SK-N-MC (cell line): Measurements from ENCODE around the gene FANK1.

Source experiments
- DNase-seq: peaks from one replicate; pipeline ENCODE4 v3.0.0-alpha.2; 2011; ENCODE audit warnings: low read depth, low spot score
- H3K27ac ChIP-seq: fragments of 200-600 bp; sonication (generic); 2 replicates; pipeline ENCODE4 v1.5.1; 2016; ENCODE audit warnings: mixed run types
- H3K36me3 ChIP-seq: fragments of 200-600 bp; sonication (generic); 2 replicates; pipeline ENCODE4 v1.6.1; 2017; ENCODE audit warnings: antibody characterized with exemption, low read length, mixed read lengths; ENCODE audit not compliant: insufficient read depth
- H3K4me3 ChIP-seq: fragments of 200-600 bp; sonication (generic); 2 replicates; pipeline ENCODE4 v1.5.1; 2016
- H3K9ac ChIP-seq: fragments of 200-600 bp; sonication (generic); 2 replicates; pipeline ENCODE4 v1.8.0; 2017; ENCODE audit warnings: mixed run types, mixed read lengths; ENCODE audit not compliant: insufficient read length
- H3K9me3 ChIP-seq: fragments of 200-600 bp; sonication (generic); 2 replicates; pipeline ENCODE4 v1.6.1; 2017; ENCODE audit warnings: low read depth, mild to moderate bottlenecking, antibody characterized with exemption, low read length, moderate library complexity, mixed read lengths
- EZH2 ChIP-seq: fragments of 200-600 bp; sonication (generic); IDR thresholded peaks from one replicate; pipeline ENCODE4 v1.6.1; 2017; ENCODE audit warnings: antibody characterized with exemption
- FOXP2 ChIP-seq: optimal IDR thresholded peaks from 2 replicates; pipeline ENCODE3; 2011; ENCODE audit warnings: mild to moderate bottlenecking, moderate library complexity; ENCODE audit not compliant: insufficient read depth; ENCODE audit errors: extremely low read length, control extremely low read depth
- POLR2AphosphoS5 ChIP-seq: IDR thresholded peaks from 2 replicates; pipeline ENCODE4 v1.6.1; 2012; ENCODE audit warnings: mild to moderate bottlenecking, low read depth, low read length, borderline replicate concordance

The FANK1 gene

DNA sequence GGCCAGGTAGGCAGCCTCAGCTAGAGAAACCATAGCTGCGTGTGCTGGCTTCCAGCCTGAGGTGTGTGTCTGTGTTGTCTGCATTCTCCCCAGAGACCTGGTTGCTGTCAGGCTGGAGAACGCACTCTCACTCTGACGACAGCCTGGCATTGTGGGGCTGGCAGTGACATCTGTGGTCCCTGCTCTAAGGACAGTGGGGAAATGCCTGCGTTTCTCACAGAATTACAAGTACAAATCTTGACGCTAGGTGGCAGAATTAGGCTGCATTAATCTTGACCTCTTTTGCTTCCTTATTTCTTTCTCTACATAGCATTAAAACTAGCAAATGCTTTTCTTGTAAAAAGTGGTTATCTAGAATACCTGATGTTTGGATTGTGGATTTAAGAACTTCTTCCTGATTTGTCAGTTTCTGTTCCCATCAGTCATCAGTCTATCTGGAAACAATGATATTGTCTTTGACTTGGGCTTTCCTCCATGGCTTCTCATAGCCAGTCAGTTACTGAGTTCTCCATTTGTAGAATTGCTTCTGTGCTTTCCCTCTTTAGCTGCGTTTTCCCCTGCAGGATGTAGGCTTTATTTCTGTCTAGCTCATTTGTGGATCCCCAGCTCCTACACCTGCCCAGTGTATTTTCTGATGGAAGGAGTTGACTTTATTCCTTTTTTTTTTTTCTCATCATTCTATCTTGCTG is 86.0 kb downstream of the FANK1 start:
- no peak for TF ChIP-seq FOXP2
- TF ChIP-seq POLR2AphosphoS5, result no peak
- no peak for TF ChIP-seq EZH2
- Histone ChIP-seq H3K36me3 (no peaks in the 10 kb centered on the region), H3K9me3 (no peaks in the 10 kb centered on the region), H3K4me3 (no peak overlapping the region), H3K27ac (no peak overlapping the region), H3K9ac (no peak overlapping the region)
- DNase-seq, result peak; percentile 10

DNA sequence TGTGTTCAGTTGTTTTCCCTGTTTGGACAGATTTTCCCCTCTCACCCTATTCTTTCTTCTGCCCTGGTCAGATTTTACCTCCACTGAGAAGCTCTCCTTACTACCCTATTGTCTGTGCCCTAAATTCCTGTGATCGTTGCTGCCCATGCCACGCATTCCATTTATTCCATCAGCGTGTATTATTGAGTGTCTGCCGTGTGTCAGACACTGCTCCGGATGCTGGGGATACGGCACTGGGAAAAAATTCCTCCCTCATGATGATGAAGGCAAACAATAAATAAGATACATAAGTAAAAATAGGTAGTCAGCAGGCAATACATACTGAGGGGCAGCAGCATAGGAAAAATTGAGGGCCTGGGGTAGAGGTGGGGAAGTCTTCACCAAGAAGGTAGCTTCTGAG is 86.8 kb downstream of the FANK1 start:
- H3K27ac ChIP-seq, result no peak overlapping the region
- TF ChIP-seq EZH2 (no peak), POLR2AphosphoS5 (no peak), FOXP2 (no peak)
- no peaks in the 10 kb centered on the region for H3K9me3 ChIP-seq
- no peak overlapping the region for H3K4me3 ChIP-seq
- no peak for DNase-seq
- no peak overlapping the region for H3K9ac ChIP-seq
- no peaks in the 10 kb centered on the region for H3K36me3 ChIP-seq

DNA sequence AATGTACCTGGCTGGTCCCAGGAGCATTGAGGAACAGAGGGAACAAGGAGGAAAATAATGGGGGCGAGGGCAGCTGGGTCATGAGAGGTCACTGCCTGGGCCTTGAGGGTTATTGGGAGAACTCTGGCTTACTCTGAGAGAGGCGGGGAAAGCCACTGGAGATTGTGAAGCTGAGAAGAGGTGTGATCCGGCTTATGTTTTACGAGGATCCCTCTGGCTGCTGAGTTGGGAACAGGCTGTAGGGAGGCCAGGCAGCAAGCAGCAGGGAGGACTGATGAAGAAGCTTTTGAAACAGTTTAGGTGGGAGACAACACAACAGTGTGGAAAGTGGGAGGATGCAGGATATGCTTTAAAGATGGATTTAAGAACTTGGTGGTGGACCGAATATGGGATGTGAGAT is 87.3 kb downstream of the FANK1 start:
- no peak overlapping the region for H3K27ac ChIP-seq
- no peak overlapping the region for H3K4me3 ChIP-seq
- DNase-seq, result no peak
- H3K9ac ChIP-seq, result no peak overlapping the region
- H3K9me3 ChIP-seq, result no peaks in the 10 kb centered on the region
- TF ChIP-seq EZH2 (no peak), POLR2AphosphoS5 (no peak), FOXP2 (no peak)
- no peaks in the 10 kb centered on the region for H3K36me3 ChIP-seq

- Histone ChIP-seq H3K9ac (no peak overlapping the region), H3K27ac (no peak overlapping the region), H3K4me3 (no peak overlapping the region), H3K9me3 (no peaks in the 10 kb centered on the region), H3K36me3 (no peaks in the 10 kb centered on the region)
- TF ChIP-seq POLR2AphosphoS5 (no peak), EZH2 (no peak), FOXP2 (no peak)
- no peak for DNase-seq
These were observed 88.0 kb downstream of the FANK1 start for GRCh38 chr10:125984346-125984745.

DNA sequence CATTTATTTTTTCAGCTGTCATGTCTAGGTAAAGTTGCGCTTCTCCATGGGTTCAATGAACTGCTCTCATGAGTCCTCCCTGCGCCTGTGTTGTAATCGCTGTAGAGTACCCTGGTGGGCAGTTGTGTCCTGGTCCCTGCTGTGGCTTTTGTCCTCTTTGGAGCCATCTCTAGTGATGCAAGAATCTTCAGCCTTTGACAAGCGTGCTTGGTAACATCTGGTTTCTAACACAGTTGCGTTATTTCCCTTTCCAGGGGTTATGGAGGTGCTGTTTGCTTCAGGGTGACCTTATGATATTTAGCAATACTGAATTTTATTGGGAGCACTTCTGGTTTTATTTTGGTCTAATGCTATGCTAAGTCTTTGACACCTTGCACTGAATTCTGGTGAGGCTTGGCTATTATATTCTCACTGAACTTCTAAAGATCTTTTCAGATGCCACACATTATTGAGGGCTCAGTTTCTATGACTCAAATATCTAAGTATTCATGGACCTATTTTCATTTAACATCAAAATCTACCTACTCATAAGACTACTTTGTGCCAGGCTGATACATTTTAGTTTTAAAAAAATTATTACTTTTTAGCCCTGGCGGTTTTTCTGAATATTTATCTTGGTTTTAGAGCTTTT is 88.6 kb downstream of the FANK1 start:
- no peak for TF ChIP-seq POLR2AphosphoS5
- no peak for TF ChIP-seq FOXP2
- no peak for TF ChIP-seq EZH2
- no peak for DNase-seq
- Histone ChIP-seq H3K36me3 (no peaks in the 10 kb centered on the region), H3K27ac (no peak overlapping the region), H3K9ac (no peak overlapping the region), H3K9me3 (no peaks in the 10 kb centered on the region), H3K4me3 (no peak overlapping the region)

DNA sequence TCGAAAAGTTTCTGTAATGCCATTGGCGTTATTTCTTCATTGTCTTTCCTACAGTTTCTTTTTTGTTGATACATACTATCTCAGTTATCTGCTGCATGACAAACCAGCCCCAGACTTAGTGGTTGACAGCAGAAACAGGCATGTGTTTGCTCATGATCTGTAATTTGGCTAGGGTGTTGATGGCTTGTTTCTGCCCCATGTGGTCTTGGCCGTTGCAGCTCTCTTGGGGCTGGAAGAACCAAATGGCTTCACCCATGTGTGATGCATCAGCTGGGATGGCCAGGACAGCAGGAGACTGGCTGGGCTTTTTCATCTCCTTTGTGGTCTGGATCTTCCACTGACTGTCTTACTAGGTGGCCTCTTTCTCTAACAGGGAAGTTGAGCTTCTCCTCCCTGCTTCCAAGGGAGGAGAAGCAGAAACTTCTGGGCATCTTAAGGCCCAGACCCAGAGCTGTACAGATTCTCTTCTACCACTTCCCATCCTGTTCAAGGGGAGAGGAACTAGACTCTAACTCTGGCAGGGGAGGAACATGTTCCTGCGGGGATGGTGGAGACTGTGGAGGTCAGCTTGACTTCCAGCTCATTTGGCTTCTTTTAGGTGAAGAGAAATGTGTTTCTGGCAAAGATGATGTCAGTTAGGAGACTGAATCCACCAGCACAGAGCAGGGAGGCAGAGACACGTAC is 89.3 kb downstream of the FANK1 start:
- Histone ChIP-seq H3K9ac (no peak overlapping the region), H3K36me3 (no peaks in the 10 kb centered on the region), H3K9me3 (no peaks in the 10 kb centered on the region), H3K4me3 (no peak overlapping the region), H3K27ac (no peak overlapping the region)
- TF ChIP-seq FOXP2, result no peak
- DNase-seq, result no peak

GRCh38 chr10:125989791-125990190 is 93.4 kb downstream of the FANK1 start:
- H3K9ac ChIP-seq, result no peak overlapping the region
- DNase-seq, result no peak
- H3K27ac ChIP-seq, result no peak overlapping the region
- no peaks in the 10 kb centered on the region for H3K36me3 ChIP-seq
- no peak overlapping the region for H3K4me3 ChIP-seq
- TF ChIP-seq FOXP2 (no peak), EZH2 (no peak), POLR2AphosphoS5 (no peak)
- no peaks in the 10 kb centered on the region for H3K9me3 ChIP-seq

DNA sequence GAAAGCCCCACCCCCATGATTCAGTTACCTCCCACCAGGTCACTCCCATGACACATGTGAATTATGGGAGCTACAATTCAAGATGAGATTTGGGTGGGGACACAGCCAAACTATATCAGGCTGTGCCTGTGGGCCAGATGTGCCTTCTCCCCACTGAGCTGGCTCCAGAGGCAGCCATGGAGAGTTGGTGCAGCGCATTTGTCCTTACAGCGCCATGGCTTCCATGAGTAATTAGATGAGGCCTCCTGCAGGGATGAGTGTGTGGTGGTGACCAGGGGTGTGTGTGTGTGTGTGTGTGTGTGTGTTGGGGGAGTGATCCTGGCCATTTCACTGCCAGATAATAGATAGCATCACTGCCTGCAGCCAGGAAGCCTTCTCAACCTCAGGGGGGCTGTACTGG is 94.6 kb downstream of the FANK1 start:
- H3K9ac ChIP-seq, result no peak overlapping the region
- no peak overlapping the region for H3K4me3 ChIP-seq
- H3K36me3 ChIP-seq, result no peaks in the 10 kb centered on the region
- no peak for DNase-seq
- TF ChIP-seq EZH2 (no peak), POLR2AphosphoS5 (no peak), FOXP2 (no peak)
- H3K9me3 ChIP-seq, result no peaks in the 10 kb centered on the region
- no peak overlapping the region for H3K27ac ChIP-seq

DNA sequence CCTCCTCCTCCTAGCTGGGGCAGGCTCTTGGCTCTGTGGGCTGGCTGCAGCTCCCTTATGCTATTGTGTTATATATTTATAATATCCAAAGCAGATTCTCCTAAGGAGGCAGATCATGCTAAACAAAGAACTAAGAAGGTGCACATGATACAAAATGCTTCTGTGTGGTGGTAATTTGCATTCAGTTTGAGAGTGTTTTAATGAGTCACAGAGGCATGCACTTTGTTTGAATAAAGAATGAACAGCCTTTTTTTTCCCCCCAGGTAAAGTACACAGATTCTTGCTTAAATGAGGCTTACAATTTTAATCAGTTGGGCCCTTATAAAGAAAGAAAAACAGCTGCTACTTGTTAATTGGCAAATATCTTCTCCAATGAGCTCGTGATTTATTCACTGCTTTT is 95.0 kb downstream of the FANK1 start:
- DNase-seq, result no peak
- TF ChIP-seq EZH2, result no peak
- no peak for TF ChIP-seq POLR2AphosphoS5
- no peak for TF ChIP-seq FOXP2
- Histone ChIP-seq H3K9me3 (no peaks in the 10 kb centered on the region), H3K36me3 (no peaks in the 10 kb centered on the region), H3K9ac (no peak overlapping the region), H3K27ac (no peak overlapping the region), H3K4me3 (no peak overlapping the region)
